Endothelial cell (in vitro differentiated cells): ENCODE data around the gene MED20. TPM values are rescaled to one million over a fixed set of nuclear protein-coding genes. Genes with fewer than 3 reads are reported as not detected.

Source experiments
- DNase-seq: peaks from one replicate; pipeline ENCODE4 v3.0.0; 2021; ENCODE audit warnings: low spot score
- H3K27ac Mint-ChIP-seq: one replicate; pipeline ENCODE4 v1.8.0; 2021; ENCODE audit warnings: mixed read lengths, inconsistent platforms; ENCODE audit not compliant: unreplicated experiment
- H3K27me3 Mint-ChIP-seq: one replicate; pipeline ENCODE4 v1.8.0; 2021; ENCODE audit warnings: mild to moderate bottlenecking, moderate library complexity, mixed read lengths, inconsistent platforms; ENCODE audit not compliant: unreplicated experiment
- H3K36me3 Mint-ChIP-seq: one replicate; pipeline ENCODE4 v1.8.0; 2021; ENCODE audit warnings: mild to moderate bottlenecking, low read depth, mixed read lengths, inconsistent platforms; ENCODE audit not compliant: unreplicated experiment
- H3K4me1 Mint-ChIP-seq: one replicate; pipeline ENCODE4 v1.8.0; 2021; ENCODE audit warnings: mild to moderate bottlenecking, mixed read lengths, inconsistent platforms; ENCODE audit not compliant: unreplicated experiment
- H3K4me3 Mint-ChIP-seq: one replicate; pipeline ENCODE4 v1.8.0; 2021; ENCODE audit warnings: mild to moderate bottlenecking, mixed read lengths, inconsistent platforms; ENCODE audit not compliant: unreplicated experiment
- H3K9me3 Mint-ChIP-seq: one replicate; pipeline ENCODE4 v1.8.0; 2021; ENCODE audit warnings: mixed read lengths, inconsistent platforms; ENCODE audit not compliant: unreplicated experiment
- CTCF ChIP-seq: fragments of 200-600 bp; sonication (generic); IDR thresholded peaks from one replicate; pipeline ENCODE4 v1.5.0; 2021; ENCODE audit warnings: antibody characterized with exemption; ENCODE audit not compliant: unreplicated experiment
- total RNA-seq: library from RNA; stranded (reverse); fragmentation: NEBNext Ultra II Directional; extraction: Animal tissue kit (Norgen Biotek cat#: 25700); gene quantifications from one replicate; pipeline ENCODE4 v1.2.1, GENCODE V29; 2021; ENCODE audit not compliant: unreplicated experiment

The MED20 gene
- total RNA-seq, 1 donor from 2014 or later = 39.4 TPM

DNA sequence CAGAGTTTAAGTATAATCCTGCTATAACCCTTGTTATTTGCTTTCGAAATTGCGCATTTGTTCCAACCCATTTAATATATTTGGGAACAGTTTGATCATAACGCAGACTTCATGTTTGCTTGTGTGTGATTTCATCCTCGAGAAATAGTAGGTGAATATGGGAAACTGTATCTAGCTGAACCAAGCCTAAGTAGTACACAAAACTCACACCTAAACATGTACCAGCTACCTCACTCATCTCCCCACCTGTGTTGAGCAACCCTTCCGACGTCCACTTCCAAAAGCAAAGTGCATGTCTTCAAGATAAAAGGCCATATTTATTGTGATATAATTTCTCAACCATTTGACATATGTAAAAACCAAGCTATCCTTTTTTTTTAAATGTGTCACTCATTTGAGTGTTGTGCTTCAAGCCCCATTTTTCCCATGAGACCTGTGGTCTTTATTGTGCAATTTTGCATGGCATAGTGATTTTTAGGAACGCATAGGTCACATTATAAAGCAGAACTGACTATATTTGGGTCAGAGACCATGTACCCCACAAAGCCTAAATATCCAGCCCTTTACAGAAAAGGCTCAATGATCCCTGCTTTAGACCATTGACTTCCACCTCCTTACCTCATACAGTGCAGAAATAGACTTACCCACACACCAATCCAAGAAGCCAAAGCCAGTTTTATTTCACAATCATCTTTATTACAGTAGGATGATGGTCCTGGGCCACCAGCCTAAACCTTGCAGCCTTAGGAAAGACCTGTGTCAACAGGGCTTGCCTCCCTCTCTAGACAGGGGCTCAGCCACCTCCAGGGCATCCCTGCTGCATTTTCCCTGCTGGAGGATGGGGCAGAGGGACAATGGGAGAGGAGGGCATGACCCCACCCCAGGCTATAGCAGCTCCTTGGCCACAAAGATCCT lies 13.6 kb upstream of the MED20 start:
- no peaks in the 10 kb centered on the region for H3K9me3 Mint-ChIP-seq
- peaks cover 19% of the 10 kb centered on the region for H3K4me1 Mint-ChIP-seq
- peaks cover 2% of the 10 kb centered on the region for H3K27me3 Mint-ChIP-seq
- no peak for TF ChIP-seq CTCF
- peak overlapping the region; percentile 4 for H3K4me3 Mint-ChIP-seq
- H3K27ac Mint-ChIP-seq = peak overlapping the region; percentile 4
- no peak for DNase-seq
- peaks cover 28% of the 10 kb centered on the region for H3K36me3 Mint-ChIP-seq

DNA sequence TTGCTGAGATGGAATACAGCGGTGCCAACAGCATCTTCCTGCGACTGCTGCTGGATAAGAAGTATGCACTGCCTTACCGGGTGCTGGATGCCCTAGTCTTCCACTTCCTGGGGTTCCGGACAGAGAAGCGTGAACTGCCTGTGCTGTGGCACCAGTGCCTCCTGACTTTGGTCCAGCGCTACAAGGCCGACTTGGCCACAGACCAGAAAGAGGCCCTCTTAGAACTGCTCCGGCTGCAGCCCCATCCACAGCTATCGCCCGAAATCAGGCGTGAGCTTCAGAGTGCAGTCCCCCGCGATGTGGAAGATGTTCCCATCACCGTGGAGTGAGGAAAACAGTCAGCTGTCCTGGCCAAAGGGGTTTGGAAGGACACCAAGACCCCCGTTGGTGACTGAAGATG lies 11.4 kb upstream of the MED20 start:
- no peak overlapping the region for H3K4me3 Mint-ChIP-seq
- no peaks in the 10 kb centered on the region for H3K9me3 Mint-ChIP-seq
- H3K27me3 Mint-ChIP-seq = no peaks in the 10 kb centered on the region
- no peak for TF ChIP-seq CTCF
- H3K27ac Mint-ChIP-seq = no peak overlapping the region
- H3K36me3 Mint-ChIP-seq = peaks cover 31% of the 10 kb centered on the region
- peaks cover 7% of the 10 kb centered on the region for H3K4me1 Mint-ChIP-seq
- DNase-seq = no peak

DNA sequence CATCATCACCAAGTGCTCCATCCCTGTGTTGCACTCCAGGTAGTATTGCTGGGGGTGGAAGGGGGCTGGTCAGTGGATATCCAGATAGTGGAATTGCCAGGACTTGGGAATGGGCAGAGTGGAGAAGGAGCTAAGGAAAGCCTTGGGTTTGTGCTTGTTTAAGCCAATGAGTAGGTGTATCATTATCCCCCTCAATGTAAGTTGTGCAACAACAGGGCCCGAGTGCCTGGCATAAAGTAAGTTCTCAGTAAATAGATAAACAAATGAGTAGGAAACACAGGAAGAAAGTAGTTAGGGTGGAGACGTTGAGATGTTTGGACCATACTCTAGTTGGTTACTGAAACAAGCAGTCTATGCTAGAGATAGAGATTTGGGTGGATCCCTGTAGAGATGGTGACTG lies 10.9 kb upstream of the MED20 start:
- Mint-ChIP-seq H3K27me3 (no peaks in the 10 kb centered on the region), H3K27ac (no peak overlapping the region), H3K36me3 (peaks cover 31% of the 10 kb centered on the region), H3K4me1 (peaks cover 3% of the 10 kb centered on the region), H3K9me3 (no peaks in the 10 kb centered on the region), H3K4me3 (no peak overlapping the region)
- no peak for DNase-seq
- no peak for TF ChIP-seq CTCF

GRCh38 chr6:41929924-41930323 lies 9.0 kb upstream of the MED20 start:
- no peak for TF ChIP-seq CTCF
- Mint-ChIP-seq H3K9me3 (no peaks in the 10 kb centered on the region), H3K27ac (no peak overlapping the region), H3K27me3 (no peaks in the 10 kb centered on the region), H3K36me3 (peaks cover 32% of the 10 kb centered on the region), H3K4me3 (no peak overlapping the region), H3K4me1 (no peaks in the 10 kb centered on the region)
- no peak for DNase-seq

- TF ChIP-seq CTCF = no peak
- DNase-seq = no peak
- H3K27ac Mint-ChIP-seq = no peak overlapping the region
- peaks cover 8% of the 10 kb centered on the region for H3K4me1 Mint-ChIP-seq
- H3K27me3 Mint-ChIP-seq = no peaks in the 10 kb centered on the region
- H3K9me3 Mint-ChIP-seq = no peaks in the 10 kb centered on the region
- H3K4me3 Mint-ChIP-seq = no peak overlapping the region
- peaks cover 27% of the 10 kb centered on the region for H3K36me3 Mint-ChIP-seq
Measured at GRCh38 chr6:41927253-41927652, 6.3 kb upstream of the MED20 start.
